Measurements from ENCODE around the gene SLC30A9.

SLC30A9 gene

GRCh38 chr4:41999321-41999720 is 9.0 kb downstream of the SLC30A9 start:
- H3K27me3 ChIP-seq (ENCODE audit: low read length) = no peaks in the 10 kb centered on the region
- peaks cover 13% of the 10 kb centered on the region; the same call in 1 of the 2 replicates for H3K36me3 ChIP-seq (ENCODE audit: low read length)
- H3K9me2 ChIP-seq (replicated peaks; ENCODE audit: insufficient read depth, low read length) = no peaks in the 10 kb centered on the region
- no peaks in the 10 kb centered on the region for H3K9me3 ChIP-seq (ENCODE audit: insufficient read depth, low read length)
- TF ChIP-seq CTCF (IDR thresholded peaks at IDR 0.05; ENCODE audit: insufficient read depth, low read length, poor library complexity, severe bottlenecking) (no peak), EZH2phosphoT487 (conservative IDR thresholded peaks at IDR 0.05; ENCODE audit: low read length) (no peak)
- peaks cover 6% of the 10 kb centered on the region; the same call in 1 of the 2 replicates for H3F3A ChIP-seq (ENCODE audit: insufficient read depth)
- H3K4me3 ChIP-seq (ENCODE audit: insufficient read depth, low read length, poor library complexity, severe bottlenecking) = no peak overlapping the region
- H3K4me2 ChIP-seq (ENCODE audit: low read depth, low read length, poor library complexity, severe bottlenecking) = no peak overlapping the region
- no peak overlapping the region for H3K27ac ChIP-seq (ENCODE audit: low read depth, low read length)
- H4K20me1 ChIP-seq (ENCODE audit: low read depth, low read length) = no peaks in the 10 kb centered on the region
- no peak overlapping the region for H2AFZ ChIP-seq (ENCODE audit: low read depth, low read length, severe bottlenecking)
- peaks cover 44% of the 10 kb centered on the region for H3K79me2 ChIP-seq (ENCODE audit: insufficient read depth, low read length)
- H3K9ac ChIP-seq (ENCODE audit: low read length) = no peak overlapping the region

- no peak overlapping the region for H3K9ac ChIP-seq (ENCODE audit: low read length)
- no peak overlapping the region for H3K4me2 ChIP-seq (ENCODE audit: low read depth, low read length, poor library complexity, severe bottlenecking)
- no peak overlapping the region for H3K4me3 ChIP-seq (ENCODE audit: insufficient read depth, low read length, poor library complexity, severe bottlenecking)
- no peaks in the 10 kb centered on the region for H3K27me3 ChIP-seq (ENCODE audit: low read length)
- H3K36me3 ChIP-seq (ENCODE audit: low read length) = peaks cover 8% of the 10 kb centered on the region; the same call in 1 of the 2 replicates
- no peaks in the 10 kb centered on the region for H3K9me2 ChIP-seq (replicated peaks; ENCODE audit: insufficient read depth, low read length)
- TF ChIP-seq CTCF (IDR thresholded peaks at IDR 0.05; ENCODE audit: insufficient read depth, low read length, poor library complexity, severe bottlenecking) = no peak
- TF ChIP-seq EZH2phosphoT487 (conservative IDR thresholded peaks at IDR 0.05; ENCODE audit: low read length) = no peak
- no peak overlapping the region for H2AFZ ChIP-seq (ENCODE audit: low read depth, low read length, severe bottlenecking)
- peaks cover 37% of the 10 kb centered on the region for H3K79me2 ChIP-seq (ENCODE audit: insufficient read depth, low read length)
- no peaks in the 10 kb centered on the region for H3F3A ChIP-seq (ENCODE audit: insufficient read depth)
- H3K27ac ChIP-seq (ENCODE audit: low read depth, low read length) = no peak overlapping the region
- no peaks in the 10 kb centered on the region for H3K9me3 ChIP-seq (ENCODE audit: insufficient read depth, low read length)
- no peaks in the 10 kb centered on the region for H4K20me1 ChIP-seq (ENCODE audit: low read depth, low read length)
Observed at GRCh38 chr4:42008011-42008786, 17.9 kb downstream of the SLC30A9 start.

- Histone ChIP-seq H4K20me1 (ENCODE audit: low read depth, low read length) (peaks cover 7% of the 10 kb centered on the region; the same call in 1 of the 2 replicates), H3K4me2 (ENCODE audit: low read depth, low read length, poor library complexity, severe bottlenecking) (no peak overlapping the region), H3F3A (ENCODE audit: insufficient read depth) (no peaks in the 10 kb centered on the region), H3K79me2 (ENCODE audit: insufficient read depth, low read length) (peaks cover 13% of the 10 kb centered on the region), H3K9me3 (ENCODE audit: insufficient read depth, low read length) (no peaks in the 10 kb centered on the region), H3K36me3 (ENCODE audit: low read length) (peaks cover 6% of the 10 kb centered on the region; the same call in 1 of the 2 replicates), H3K9me2 (replicated peaks; ENCODE audit: insufficient read depth, low read length) (no peaks in the 10 kb centered on the region), H3K4me3 (ENCODE audit: insufficient read depth, low read length, poor library complexity, severe bottlenecking) (no peak overlapping the region), H2AFZ (ENCODE audit: low read depth, low read length, severe bottlenecking) (no peak overlapping the region), H3K27me3 (ENCODE audit: low read length) (no peaks in the 10 kb centered on the region), H3K9ac (ENCODE audit: low read length) (no peak overlapping the region), H3K27ac (ENCODE audit: low read depth, low read length) (no peak overlapping the region)
- TF ChIP-seq EZH2phosphoT487 (conservative IDR thresholded peaks at IDR 0.05; ENCODE audit: low read length) = no peak
- no peak for TF ChIP-seq CTCF (IDR thresholded peaks at IDR 0.05; ENCODE audit: insufficient read depth, low read length, poor library complexity, severe bottlenecking)
Observed at GRCh38 chr4:42015438-42015837, 25.1 kb downstream of the SLC30A9 start.

Data from SU-DHL-6 (cell line).